Transverse colon (tissue), 4 donors: Measurements from ENCODE around the gene CPN1. TPM values are rescaled to one million over a fixed set of nuclear protein-coding genes. Genes with fewer than 3 reads are reported as not detected.

Source experiments
- DNase-seq: peaks from one replicate; pipeline ENCODE4 v3.0.0-alpha.2; 2019
- H3K27ac ChIP-seq, 4 donors: fragments of 200-600 bp; sonication (generic); 2 replicates each; pipeline ENCODE4 v1.5.1; 2016 to 2018; ENCODE audit warnings: inconsistent platforms in 4 of 4
- H3K27me3 ChIP-seq: fragments of 200-600 bp; sonication (generic); 2 replicates; pipeline ENCODE4 v1.5.1; 2017; ENCODE audit warnings: inconsistent platforms
- H3K36me3 ChIP-seq, 4 donors: fragments of 200-600 bp; sonication (generic); 2 replicates each; pipeline ENCODE4 v1.5.1; 2017 to 2019; ENCODE audit warnings: inconsistent platforms in 4 of 4
- H3K4me1 ChIP-seq, 4 donors: fragments of 200-600 bp; sonication (generic); 2 replicates each; pipeline ENCODE4 v1.5.1; 2017 to 2020; ENCODE audit warnings: inconsistent platforms in 4 of 4
- H3K4me3 ChIP-seq, 4 donors: fragments of 200-600 bp; sonication (generic); 1 replicate in 1 of 4; 2 replicates in 3 of 4; pipeline versions ENCODE4 v1.5.1 to v1.6.1; 2017 to 2019; ENCODE audit warnings: inconsistent platforms in 4 of 4
- H3K9me3 ChIP-seq, 2 donors: fragments of 200-600 bp; sonication (generic); 2 replicates each; pipeline ENCODE4 v1.5.1; 2017 to 2019; ENCODE audit warnings: inconsistent platforms in 2 of 2
- EP300 ChIP-seq: sonication (generic); formaldehyde crosslinking; IDR thresholded peaks from one replicate; pipeline ENCODE4 v1.6.1; 2017; ENCODE audit warnings: antibody characterized with exemption, low read depth
- POLR2A ChIP-seq: fragments of 450-650 bp; IDR thresholded peaks from one replicate; pipeline ENCODE4 v1.6.1; 2016; ENCODE audit warnings: antibody characterized with exemption, mild to moderate bottlenecking, moderate library complexity
- POLR2AphosphoS5 ChIP-seq, 3 donors: sonication (generic); formaldehyde crosslinking; IDR thresholded peaks; one replicate each; pipeline ENCODE4 v1.6.1; 2016; ENCODE audit warnings: antibody characterized with exemption in 3 of 3
- WGBS, 2 donors: methylation state at CpG; one replicate each; pipeline ENCODE4 v1.1.5; 2018; ENCODE audit warnings: low coverage in 1 of 2; 5-methylcytosine and 5-hydroxymethylcytosine counted together
- in situ Hi-C, 4 donors: fragments of 200-750 bp; cut with MboI; loops; one replicate each; pipeline versions ENCODE4 v1.15.0 to v1.15.1; 2017; ENCODE audit warnings: low sequenced_read_pairs in 3 of 4, low pct_ligation_motif_present in 1 of 4, low pct_unique_long_range_greater_than_20kb in 1 of 4
- intact Hi-C: fragments of 100-400 bp; cut with DNase I; formaldehyde crosslinking; loops from one replicate; pipeline ENCODE4 v1.15.1; 2023; ENCODE audit warnings: low total_unique reads
- total RNA-seq, 4 donors: library from RNA; depleted of rRNA; stranded (reverse); fragments of >200 nt; gene quantifications; one replicate each; pipeline ENCODE4 v1.1.0, GENCODE V29; 2016
- TF ChIP-seq, protein P1 (sequence below), 5 experiments: fragments of 200-600 bp in 3 of 5; fragments of 450-650 bp in 2 of 5; sonication (generic) in 3 of 5; IDR thresholded peaks; 1 replicate in 2 of 5; 2 replicates in 3 of 5; pipeline ENCODE4 v1.5.1; 2016 to 2017; ENCODE audit warnings: antibody characterized with exemption in 5 of 5, inconsistent platforms in 3 of 5, mild to moderate bottlenecking in 2 of 5, moderate library complexity in 1 of 5

CPN1 gene
- total RNA-seq, 4 donors from 2014 or later = not detected

- H3K27me3 ChIP-seq = no peaks in the 10 kb centered on the region
- H3K4me1 ChIP-seq = no peaks in the 10 kb centered on the region
- intact Hi-C loops = no loop called here
- H3K4me3 ChIP-seq = no peak overlapping the region
- no peaks in the 10 kb centered on the region for H3K9me3 ChIP-seq
- WGBS, 2 donors = 82 to 100% methylated on average over 1 of the region's 1 CpG
- no peaks in the 10 kb centered on the region for H3K36me3 ChIP-seq
- DNase-seq = no peak
- H3K27ac ChIP-seq = no peak overlapping the region
- TF ChIP-seq POLR2AphosphoS5 (IDR thresholded peaks at IDR 0.05) (no peak), EP300 (no peak), POLR2A (no peak)
- TF ChIP-seq, protein P1, sequence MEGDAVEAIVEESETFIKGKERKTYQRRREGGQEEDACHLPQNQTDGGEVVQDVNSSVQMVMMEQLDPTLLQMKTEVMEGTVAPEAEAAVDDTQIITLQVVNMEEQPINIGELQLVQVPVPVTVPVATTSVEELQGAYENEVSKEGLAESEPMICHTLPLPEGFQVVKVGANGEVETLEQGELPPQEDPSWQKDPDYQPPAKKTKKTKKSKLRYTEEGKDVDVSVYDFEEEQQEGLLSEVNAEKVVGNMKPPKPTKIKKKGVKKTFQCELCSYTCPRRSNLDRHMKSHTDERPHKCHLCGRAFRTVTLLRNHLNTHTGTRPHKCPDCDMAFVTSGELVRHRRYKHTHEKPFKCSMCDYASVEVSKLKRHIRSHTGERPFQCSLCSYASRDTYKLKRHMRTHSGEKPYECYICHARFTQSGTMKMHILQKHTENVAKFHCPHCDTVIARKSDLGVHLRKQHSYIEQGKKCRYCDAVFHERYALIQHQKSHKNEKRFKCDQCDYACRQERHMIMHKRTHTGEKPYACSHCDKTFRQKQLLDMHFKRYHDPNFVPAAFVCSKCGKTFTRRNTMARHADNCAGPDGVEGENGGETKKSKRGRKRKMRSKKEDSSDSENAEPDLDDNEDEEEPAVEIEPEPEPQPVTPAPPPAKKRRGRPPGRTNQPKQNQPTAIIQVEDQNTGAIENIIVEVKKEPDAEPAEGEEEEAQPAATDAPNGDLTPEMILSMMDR (IDR thresholded peaks at IDR 0.05) = no peak
- in situ Hi-C loops = no loop called here
These were observed 14.2 kb downstream of the CPN1 start for GRCh38 chr10:100067466-100067865.

GRCh38 chr10:100065084-100065660, 16.5 kb downstream of the CPN1 start:
- Histone ChIP-seq H3K36me3 (no peaks in the 10 kb centered on the region), H3K27me3 (no peaks in the 10 kb centered on the region), H3K4me3 (no peak overlapping the region), H3K4me1 (no peaks in the 10 kb centered on the region), H3K27ac (no peak overlapping the region), H3K9me3 (no peaks in the 10 kb centered on the region)
- TF ChIP-seq POLR2AphosphoS5 (IDR thresholded peaks at IDR 0.05) (no peak), EP300 (no peak), POLR2A (no peak)
- TF ChIP-seq, protein P1 (IDR thresholded peaks at IDR 0.05) = no peak
- in situ Hi-C loops = no loop called here
- intact Hi-C loops = no loop called here
- DNase-seq = no peak
- WGBS, 2 donors = 82 to 91% methylated on average over 4 to 23 of the region's 23 CpGs

DNA sequence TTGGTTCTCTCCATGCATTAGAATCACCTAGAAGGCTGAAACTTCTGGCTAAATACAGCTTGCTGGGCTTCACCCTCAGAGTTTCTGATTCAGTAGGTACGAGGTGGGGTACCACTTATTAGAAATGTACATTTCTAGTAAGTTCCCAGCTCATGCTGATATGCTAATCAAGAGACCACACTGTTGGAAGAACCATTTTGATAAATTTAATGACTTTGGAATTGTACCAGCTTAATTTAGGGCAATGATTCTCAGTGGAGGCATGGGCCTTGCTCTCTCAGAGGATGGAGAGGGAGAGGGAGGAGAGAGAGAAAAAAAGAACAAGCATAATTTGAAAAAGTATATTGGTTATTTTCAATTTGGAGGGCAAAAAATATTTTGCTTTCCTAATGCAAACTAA, 20.3 kb downstream of the CPN1 start:
- Histone ChIP-seq H3K4me3 (no peak overlapping the region), H3K27me3 (no peaks in the 10 kb centered on the region), H3K36me3 (no peaks in the 10 kb centered on the region), H3K9me3 (no peaks in the 10 kb centered on the region), H3K27ac (no peak overlapping the region), H3K4me1 (no peaks in the 10 kb centered on the region)
- in situ Hi-C loops = no loop called here
- no peak for DNase-seq
- intact Hi-C loops = no loop called here
- 57 to 62% methylated on average over 1 of the region's 1 CpG for WGBS, 2 donors
- TF ChIP-seq POLR2A (no peak), EP300 (no peak), POLR2AphosphoS5 (IDR thresholded peaks at IDR 0.05) (no peak)
- TF ChIP-seq, protein P1 (IDR thresholded peaks at IDR 0.05) = no peak

- Histone ChIP-seq H3K4me1 (no peaks in the 10 kb centered on the region), H3K4me3 (no peak overlapping the region), H3K9me3 (peaks cover 0 to 5% of the 10 kb centered on the region in 2 donors), H3K27me3 (no peaks in the 10 kb centered on the region), H3K36me3 (no peaks in the 10 kb centered on the region), H3K27ac (no peak overlapping the region)
- DNase-seq = no peak
- TF ChIP-seq, protein P1 (IDR thresholded peaks at IDR 0.05) = no peak
- TF ChIP-seq EP300 (no peak), POLR2AphosphoS5 (IDR thresholded peaks at IDR 0.05) (no peak), POLR2A (no peak)
- in situ Hi-C loops (no loop called here), intact Hi-C loops (no loop called here)
- whole genome bisulfite sequencing, 2 donors = 71 to 89% methylated on average over 1 of the region's 1 CpG
These were observed 23.7 kb downstream of the CPN1 start for GRCh38 chr10:100057948-100058347.
